AG09319 (cell line): ENCODE results near the gene HDGF.

Experiments
- DNase-seq: peaks from one replicate; pipeline ENCODE4 v3.0.0-alpha.2; 2010; ENCODE audit warnings: low read depth; ENCODE audit errors: extremely low read depth
- TF ChIP-seq, protein P1 (sequence below): IDR thresholded peaks from 2 replicates; pipeline ENCODE4 v1.5.1; 2011; ENCODE audit warnings: low read depth, mild to moderate bottlenecking, inconsistent platforms, low read length, moderate library complexity

HDGF gene

DNA sequence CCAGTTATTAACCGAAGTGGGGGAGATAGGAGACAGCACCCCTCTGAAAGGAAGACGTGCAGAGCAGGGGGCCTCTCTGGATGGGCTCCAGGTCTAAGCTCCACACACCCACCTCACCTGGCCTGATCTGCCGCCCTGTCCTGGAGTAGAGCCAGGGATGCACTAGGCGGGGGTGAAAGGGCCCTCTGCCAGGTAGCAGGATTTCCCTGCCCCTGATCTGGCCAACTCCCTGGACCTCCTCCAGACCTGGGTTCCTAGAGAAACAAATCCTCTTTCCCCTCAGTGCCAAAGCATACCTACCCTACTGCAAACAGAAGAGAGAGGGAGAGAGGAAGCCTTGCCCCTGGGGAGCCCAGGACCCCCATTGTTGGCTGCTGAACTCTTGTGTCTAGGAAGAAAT lies 48.1 kb downstream of the HDGF start:
- TF ChIP-seq, protein P1, sequence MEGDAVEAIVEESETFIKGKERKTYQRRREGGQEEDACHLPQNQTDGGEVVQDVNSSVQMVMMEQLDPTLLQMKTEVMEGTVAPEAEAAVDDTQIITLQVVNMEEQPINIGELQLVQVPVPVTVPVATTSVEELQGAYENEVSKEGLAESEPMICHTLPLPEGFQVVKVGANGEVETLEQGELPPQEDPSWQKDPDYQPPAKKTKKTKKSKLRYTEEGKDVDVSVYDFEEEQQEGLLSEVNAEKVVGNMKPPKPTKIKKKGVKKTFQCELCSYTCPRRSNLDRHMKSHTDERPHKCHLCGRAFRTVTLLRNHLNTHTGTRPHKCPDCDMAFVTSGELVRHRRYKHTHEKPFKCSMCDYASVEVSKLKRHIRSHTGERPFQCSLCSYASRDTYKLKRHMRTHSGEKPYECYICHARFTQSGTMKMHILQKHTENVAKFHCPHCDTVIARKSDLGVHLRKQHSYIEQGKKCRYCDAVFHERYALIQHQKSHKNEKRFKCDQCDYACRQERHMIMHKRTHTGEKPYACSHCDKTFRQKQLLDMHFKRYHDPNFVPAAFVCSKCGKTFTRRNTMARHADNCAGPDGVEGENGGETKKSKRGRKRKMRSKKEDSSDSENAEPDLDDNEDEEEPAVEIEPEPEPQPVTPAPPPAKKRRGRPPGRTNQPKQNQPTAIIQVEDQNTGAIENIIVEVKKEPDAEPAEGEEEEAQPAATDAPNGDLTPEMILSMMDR: no peak
- DNase-seq: no peak

DNA sequence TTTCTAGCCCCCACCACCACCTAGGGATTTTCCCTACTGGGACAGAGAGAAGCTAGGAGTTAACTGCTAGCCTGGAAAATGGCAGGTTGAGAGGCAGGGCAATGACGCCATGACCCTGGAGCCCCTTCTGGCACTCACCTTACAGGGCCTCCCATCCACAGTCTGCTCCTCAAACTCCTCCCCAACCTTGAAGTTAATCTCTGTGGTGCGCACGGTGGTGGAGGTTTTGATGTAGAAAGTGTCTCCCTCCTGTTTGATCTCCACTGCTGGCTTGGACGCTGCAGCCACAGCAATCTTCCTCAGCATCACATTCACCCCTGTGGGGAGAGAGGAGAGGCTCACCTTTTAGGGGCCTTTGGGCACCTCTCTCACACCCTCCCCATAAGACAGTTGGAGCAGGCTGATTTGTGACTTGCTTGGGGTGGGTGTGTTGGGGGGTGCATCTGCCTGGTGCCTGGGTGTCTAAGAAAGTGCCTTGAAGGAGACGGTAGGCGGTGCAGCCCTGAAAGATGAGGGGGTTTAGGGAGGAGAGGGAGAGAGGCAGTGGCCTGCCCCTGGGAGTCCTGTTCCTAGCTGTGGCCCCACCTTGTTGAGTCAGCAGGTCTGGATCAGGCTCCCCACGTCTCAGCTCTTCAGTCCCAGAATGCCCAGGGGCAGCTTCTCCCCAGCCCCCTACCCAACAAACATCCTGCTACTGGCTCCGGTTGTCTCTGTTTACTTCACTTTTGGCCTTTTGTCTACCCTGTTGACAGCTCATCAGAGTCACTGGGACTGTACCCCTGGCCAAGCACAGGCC lies 50.5 kb downstream of the HDGF start:
- DNase-seq: no peak
- TF ChIP-seq, protein P1: no peak

DNA sequence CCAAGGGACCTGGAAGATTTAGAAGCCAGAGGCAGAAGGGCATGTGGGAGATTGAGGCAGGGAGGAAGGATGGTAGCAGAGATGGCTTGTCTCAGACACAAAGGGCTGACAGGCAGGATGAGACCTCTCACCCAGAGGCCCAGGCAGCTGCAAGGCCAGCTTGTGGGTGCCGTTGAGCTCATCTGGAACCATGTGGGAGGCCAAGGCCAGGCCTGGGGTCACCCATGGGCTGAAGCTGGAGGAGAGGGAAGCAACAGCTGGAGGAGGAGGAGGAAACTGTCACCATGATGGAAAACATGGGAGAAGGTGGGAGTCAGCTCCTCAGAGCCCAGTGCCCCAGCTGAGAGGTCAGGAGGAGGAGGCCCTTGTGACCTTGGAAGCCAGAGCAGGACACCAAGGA lies 52.5 kb downstream of the HDGF start:
- TF ChIP-seq, protein P1: no peak
- DNase-seq: no peak

DNA sequence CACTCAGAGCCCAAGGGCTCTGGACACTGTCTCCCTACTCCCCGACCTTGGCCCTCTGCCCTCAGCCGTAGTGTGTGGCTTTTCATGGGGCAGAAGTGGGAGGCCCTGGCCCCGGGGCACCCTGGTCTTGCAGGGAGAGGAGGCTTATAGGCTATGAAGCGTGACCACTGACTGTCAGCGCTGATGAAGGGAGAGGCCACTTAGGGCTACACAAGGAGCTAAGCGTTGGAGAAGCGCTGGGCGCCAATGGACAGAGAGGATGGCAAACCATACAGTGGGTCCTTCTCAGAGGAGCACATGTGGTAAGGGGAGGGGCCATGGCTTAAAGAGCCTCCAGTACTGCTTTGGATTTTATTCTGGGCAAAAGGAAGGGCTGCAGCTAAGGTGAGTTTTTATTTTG lies 54.0 kb downstream of the HDGF start:
- DNase-seq: no peak
- TF ChIP-seq, protein P1: no peak

DNA sequence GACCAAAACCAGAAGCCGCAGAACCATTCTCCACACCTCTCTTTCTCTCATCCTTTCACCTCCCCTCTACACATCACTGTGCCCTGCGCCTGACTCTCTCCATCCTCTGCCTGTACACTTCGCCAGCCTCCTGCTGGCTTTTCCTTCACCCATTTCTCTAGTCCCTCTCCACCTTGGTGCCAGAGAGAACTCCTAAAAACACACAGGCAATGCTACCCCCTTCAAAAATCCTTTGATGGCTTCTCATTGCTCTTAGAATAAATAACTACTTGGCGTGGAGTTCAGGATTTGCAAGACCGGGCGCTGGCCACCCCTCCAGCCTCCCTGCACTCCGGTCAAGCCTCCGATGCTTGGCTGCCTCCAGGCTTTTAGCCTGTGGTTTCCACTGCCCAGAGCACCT lies 54.7 kb downstream of the HDGF start:
- TF ChIP-seq, protein P1: no peak
- DNase-seq: no peak

DNA sequence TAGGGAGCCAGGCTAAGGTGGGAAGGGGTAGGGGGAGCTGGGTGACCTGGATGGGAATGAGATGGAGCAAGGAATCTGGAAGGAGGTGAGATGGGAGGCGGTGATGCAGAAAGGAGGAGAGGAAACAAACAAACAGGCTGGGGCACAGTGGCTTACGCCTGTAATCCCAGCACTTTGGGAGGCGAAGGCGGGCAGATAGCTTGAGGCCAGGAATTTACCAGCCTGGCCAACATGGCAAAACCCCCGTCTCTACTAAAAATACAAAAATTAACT lies 56.8 kb downstream of the HDGF start:
- DNase-seq: no peak
- TF ChIP-seq, protein P1: no peak

DNA sequence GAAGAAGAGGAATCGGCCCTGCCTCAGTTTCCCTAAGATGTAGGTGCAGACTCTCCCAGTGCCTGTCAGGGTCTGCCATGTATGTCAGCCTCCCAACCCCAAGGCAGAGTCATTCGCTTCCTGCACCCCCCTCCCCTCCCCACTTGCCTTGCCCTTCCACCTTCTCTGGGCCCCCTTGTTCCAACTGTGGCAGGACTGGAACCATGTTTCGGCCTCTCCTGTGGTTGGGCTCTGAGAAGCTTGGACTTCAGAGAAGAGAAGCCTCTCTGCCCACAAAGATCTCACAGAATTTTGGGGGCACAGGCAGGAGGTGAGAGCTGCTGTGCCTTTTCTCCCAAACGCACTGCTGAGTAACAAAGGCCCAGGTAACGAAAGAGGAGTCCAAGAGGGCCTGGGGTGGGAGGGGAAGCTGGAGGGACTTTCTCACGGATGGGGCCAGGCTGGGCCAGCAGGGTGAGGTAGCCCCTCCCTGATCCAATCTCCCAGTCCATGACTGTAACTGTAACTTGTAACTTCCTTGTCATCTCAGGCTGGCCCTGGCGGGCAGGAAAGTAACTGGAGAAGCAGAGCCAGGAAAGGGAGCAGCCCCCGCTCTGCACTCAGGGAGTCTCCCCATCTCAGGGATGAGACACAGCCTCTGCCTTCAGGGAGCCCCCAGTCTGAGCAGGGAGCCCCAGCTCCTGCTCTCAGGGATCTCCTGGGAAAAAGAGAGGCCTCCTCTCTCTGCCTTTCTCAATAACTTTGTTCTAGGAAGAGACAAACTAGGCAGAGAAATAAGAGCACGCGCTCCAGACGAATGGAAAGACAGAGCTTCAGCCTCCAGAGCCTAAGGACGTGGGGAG lies 57.4 kb downstream of the HDGF start:
- no peak for DNase-seq

More for the DNA sequence above, 57.4 kb downstream of the HDGF start:
- TF ChIP-seq, protein P1: no peak
